Esophagus muscularis mucosa (tissue), 4 donors: ENCODE measurements around the gene SYTL1.

Experiments used
- EP300 ChIP-seq: sonication (generic); formaldehyde crosslinking; IDR thresholded peaks from one replicate; pipeline ENCODE4 v1.6.1; 2017; ENCODE audit warnings: antibody characterized with exemption
- POLR2AphosphoS5 ChIP-seq, 2 donors: sonication (generic); formaldehyde crosslinking; IDR thresholded peaks; one replicate each; pipeline ENCODE4 v1.6.1; 2017; ENCODE audit warnings: antibody characterized with exemption in 2 of 2
- TF ChIP-seq, protein P1 (sequence below), 3 experiments: fragments of 200-600 bp in 2 of 3; fragments of 450-650 bp in 1 of 3; sonication (generic) in 2 of 3; IDR thresholded peaks; one replicate each; pipeline ENCODE4 v1.5.1; 2017 to 2019; ENCODE audit warnings: antibody characterized with exemption in 3 of 3, mild to moderate bottlenecking in 2 of 3, moderate library complexity in 1 of 3

DNA sequence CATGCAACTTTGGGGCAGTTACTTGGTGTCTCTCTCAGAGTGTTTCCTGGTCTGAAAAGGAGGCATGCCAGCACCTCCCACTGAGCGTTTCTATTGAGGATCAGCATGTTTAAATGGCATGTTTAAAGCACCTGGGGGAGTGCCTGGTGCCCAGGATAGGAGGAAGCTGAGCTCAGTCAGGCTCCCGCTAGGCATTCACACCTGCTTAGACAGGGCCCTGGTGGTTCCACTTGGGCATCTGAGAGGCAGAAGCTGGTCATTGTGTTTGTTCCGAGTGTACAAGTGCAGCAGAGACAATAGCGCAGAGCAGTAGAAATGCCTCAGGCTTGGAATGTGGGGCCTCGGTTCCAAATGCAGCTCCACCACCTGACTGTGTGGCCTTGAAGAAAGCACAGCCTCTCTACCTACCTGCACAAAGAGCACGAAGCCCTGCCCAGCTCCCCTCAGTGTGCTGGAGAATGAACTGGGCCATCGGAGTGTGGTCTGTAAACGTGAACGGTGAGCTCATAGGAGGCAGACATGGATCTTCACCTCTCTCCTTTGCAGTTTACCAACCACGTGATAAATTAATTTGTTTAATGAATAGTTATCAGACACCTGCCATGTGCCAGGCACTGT, 40.1 kb upstream of the SYTL1 start:
- TF ChIP-seq EP300 (no peak), POLR2AphosphoS5 (IDR thresholded peaks at IDR 0.05) (no peak)
- TF ChIP-seq, protein P1, sequence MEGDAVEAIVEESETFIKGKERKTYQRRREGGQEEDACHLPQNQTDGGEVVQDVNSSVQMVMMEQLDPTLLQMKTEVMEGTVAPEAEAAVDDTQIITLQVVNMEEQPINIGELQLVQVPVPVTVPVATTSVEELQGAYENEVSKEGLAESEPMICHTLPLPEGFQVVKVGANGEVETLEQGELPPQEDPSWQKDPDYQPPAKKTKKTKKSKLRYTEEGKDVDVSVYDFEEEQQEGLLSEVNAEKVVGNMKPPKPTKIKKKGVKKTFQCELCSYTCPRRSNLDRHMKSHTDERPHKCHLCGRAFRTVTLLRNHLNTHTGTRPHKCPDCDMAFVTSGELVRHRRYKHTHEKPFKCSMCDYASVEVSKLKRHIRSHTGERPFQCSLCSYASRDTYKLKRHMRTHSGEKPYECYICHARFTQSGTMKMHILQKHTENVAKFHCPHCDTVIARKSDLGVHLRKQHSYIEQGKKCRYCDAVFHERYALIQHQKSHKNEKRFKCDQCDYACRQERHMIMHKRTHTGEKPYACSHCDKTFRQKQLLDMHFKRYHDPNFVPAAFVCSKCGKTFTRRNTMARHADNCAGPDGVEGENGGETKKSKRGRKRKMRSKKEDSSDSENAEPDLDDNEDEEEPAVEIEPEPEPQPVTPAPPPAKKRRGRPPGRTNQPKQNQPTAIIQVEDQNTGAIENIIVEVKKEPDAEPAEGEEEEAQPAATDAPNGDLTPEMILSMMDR (IDR thresholded peaks at IDR 0.05): no peak
